Endometrial microvascular endothelial cells (primary cell): ENCODE data around the gene TOX3. TPM values are rescaled to one million over a fixed set of nuclear protein-coding genes. Genes with fewer than 3 reads are reported as not detected.

ENCODE experiments used
- in situ Hi-C: cut with HindIII; loops from 2 replicates; pipeline ENCODE4 v1.10.0; 2017; ENCODE audit warnings: low sequenced_read_pairs, low pct_unique_long_range_greater_than_20kb; ENCODE audit errors: inconsistent ontology term
- total RNA-seq: library from RNA; depleted of rRNA; stranded (reverse); fragments of >200 nt; gene quantifications from one replicate; pipeline ENCODE4 v1.2.3, GENCODE V29; 2015; ENCODE audit errors: inconsistent ontology term

The TOX3 gene
- not detected for total RNA-seq

DNA sequence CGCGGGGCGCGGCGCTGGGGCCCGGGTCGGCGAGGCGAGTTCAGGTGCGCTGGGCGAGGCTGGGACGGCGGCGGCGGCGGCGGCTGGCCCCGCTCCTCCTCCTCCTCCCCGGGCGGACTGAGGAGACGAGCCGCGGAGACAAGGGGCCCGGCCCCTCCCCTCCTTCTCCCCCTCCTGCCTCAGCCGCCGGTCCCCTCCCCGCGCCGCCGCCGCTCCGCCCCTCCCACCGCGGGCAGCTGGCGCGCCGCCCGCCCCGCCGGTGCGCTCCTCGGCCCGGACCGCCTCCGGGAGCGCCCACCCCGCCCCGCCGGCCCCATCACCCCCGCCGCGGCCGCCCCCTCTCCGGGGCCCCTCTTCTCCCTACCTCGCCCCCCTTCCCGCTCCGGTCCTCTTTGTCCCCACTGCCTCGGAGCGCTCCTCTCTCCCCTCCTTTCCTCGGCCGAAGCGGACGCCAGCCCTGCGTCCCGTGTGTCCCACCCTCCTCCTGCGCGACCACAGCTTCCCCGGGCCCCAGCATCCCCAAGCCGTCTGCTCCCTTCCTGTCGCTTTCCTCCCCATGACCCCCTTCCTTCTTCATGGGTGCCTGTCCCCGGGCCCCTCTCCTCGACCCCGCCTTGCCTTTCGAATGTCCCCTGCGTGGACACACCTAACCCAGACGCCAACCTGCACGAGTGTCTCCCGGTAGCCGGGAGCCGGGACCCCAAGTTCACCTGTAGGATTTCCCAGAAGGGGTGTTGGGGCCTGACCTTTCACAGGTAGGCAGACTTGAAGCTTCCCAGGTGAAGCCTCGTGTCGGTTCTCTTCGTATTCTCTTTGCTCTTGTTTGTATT lies at the start of gene TOX3:
Gene TOX3, minus strand, starts transcription at position 140 of the 830 bp plus-strand sequence. CDS start 420 bp downstream, outside the sequence.
- in situ Hi-C loops, result no loop called here

DNA sequence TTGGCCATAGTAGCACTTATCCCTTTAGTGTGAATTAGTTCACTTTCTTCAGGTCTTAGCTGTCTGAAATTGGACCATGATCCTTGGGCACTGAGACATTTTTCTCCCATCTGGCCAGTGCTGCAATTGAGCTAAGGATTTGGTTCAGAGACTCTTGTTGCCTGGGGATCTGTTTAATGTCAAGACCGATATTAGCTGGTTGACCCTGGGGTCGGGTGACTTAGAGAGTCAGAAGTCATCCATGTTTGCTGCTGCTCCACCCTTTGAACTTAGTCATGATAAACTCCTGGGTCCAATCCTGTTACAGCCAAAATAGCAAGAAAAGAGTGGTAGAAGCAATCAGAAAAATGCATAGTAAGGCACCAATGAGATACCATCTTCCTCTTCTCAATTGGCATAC lies 45.8 kb upstream of the TOX3 start:
- in situ Hi-C loops, result no loop called here

DNA sequence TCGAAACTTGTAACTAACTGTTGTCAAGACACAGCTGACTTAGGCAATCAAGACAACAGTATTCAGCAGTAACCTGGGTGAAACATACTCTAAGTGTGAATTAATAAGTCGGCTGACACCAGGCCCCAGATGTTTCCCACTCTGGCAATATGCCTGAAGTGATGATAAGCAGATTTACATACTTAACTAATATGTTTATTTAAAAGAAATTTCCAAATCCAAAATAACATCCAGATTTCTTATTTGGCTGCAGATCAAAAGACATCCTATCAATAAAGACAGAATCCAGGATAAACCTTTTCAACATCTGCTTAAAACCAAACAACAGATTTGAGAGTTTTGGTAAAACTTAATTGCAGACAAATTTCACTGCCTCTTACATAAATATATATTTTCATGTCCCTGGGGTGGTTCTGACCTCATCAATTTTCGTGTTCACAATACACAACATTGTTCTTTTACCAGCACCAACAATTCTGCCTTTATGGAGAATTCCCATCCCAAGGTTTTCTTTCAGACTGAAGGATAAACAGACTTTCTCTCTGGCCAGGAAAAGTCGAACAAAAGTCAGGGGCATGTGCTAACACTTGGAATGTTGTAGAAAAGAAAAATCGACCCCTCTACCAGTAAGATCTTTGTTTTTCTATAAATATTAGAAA lies 45.1 kb upstream of the TOX3 start:
- in situ Hi-C loops, result no loop called here

DNA sequence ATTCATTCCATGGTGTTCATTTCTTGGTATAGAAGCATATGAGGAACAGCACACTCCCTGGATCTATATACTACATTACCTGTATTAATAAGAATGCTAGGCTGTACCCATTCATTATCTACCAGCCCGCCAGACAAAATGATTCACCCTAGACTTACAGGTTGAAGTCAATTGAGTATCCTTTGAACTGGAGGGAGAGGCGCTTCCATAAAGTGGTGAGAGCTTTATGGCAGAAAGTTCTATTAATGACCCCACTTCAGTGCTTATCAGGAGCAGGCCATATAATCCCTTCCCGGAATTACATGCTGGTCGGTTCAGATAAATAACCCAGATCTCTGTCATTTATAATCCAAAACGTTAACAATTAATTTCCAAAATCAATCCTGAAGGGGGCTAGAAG lies 44.5 kb upstream of the TOX3 start:
- in situ Hi-C loops, result no loop called here

DNA sequence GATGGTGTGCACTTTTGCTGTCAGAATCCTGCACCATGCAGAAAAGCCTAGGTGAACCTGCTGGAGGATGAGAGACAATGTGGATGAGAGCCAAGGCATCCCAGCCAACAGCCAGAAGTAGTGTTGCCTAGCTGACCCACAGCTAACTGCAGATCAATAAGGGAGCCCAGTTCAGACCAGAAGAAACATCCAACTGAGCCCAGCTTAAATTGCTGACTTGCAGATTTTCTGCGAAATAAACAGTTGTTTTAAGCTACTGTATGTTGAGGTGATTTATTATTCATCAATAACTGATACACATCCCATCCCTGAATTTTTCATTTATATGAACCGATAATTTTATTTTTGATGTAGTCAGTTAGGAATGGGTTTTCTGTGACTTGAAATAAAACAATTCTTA lies 39.2 kb upstream of the TOX3 start:
- in situ Hi-C loops, result no loop called here

DNA sequence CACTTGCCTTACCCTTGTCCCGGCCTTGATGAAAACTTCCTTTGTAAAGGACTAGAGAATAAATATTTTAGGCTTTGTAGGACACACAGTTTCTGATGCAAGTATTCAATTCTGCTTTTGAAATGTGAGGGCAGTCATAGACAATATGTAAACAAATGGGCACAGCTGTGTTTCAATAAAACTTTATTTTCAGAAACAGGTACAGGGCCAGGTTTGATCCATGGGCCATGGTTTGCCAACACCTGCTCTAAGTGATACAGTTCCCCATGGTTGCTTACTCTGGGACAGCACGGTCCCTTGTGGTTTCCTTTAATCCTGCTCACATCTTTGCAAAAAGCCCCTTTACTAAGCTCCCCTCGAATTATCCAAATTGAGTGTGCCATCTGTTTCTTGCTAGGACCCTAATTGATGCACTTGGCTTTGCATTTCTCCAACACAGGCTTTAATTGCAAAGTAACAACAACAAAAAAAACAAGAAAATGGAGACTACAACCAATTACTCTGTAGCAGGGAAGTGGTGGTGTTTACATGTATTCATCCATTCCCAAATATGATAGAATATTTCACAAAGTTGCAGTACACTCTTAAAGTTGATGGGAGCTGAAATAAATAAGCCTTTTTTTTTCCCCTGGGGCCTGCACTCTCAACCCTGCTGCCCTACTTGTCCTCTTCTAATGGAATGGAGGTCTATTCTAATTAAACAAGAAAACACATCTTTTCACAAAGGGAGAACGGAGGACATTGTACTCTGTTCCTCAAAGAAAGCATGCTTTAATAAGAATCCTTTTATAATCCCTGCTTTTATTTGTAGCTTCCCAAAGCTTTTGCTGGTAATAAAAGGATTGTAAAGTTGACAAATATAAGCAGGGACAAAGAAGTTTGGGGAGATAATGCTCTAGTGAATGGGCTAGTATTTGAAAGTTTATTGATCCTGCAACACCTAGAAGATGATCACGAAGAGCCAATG lies 37.7 kb upstream of the TOX3 start:
- in situ Hi-C loops, result no loop called here

DNA sequence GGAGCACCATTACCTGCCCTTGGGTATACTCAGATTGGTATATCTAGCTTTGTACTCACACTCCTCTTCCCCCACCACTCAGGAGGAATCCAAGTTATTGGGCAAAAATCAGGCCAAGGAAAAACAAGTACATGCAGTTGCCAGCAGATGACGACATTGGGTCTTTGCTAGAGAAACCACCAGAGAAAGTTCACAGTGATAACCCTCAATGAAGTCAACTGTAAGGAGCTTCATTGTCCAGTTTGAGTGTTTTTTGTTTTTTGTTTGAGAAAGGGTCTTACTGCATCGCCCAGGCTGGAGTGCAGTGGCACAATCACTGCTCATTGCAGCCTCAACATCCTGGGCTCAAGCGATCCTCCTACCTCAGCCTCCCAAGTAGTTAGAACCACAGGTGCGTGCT lies 34.6 kb upstream of the TOX3 start:
- in situ Hi-C loops, result no loop called here

DNA sequence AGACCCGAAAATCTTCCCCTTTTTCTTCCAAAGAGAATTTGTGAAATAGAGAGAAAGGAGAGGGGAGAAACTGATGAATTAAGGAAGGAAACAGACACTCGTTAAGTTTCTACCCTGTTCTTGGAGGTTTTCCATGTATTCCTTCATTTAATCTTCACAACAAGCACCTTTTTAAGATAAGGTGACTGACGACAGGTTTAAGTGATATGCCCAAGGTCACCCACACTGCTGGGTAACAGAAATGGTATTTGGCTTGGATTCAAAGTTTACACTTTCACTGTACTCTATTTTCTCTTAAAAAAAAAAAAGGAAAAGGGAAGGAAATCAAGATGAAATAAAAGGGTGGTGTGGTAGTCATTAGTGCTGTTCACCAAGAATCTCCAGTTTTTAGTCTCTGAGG lies 33.5 kb upstream of the TOX3 start:
- in situ Hi-C loops, result no loop called here

DNA sequence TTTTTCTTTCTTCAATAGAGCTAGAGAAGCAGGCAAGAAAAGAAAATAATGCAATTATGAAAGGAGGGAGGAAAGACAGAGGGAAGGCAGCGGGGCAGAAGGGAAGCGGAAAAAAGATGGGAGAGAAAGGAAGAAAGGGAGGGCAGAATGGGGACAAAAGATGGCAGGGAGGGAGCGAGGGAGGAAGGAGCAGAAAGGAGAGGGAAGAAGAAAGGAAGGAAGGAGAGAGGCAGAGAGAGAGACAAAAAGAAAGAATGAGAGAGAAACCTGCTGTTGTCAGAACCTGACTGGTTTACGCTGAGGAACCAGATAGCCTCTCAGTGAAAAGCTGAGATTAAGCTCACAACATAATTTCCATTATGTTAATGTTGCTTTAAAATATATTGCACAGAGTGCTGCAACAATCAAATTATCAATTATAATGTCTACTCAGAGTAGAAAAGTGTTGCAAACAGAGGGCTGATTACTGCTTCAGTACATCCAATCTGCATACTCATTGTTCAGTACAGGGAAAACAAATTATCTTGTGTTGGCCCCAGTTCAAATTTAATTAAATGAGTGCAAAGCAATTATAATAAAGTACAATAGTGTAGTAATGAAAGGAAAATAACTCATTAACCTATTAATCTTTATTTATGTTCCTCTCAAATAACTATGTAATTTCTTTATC lies 32.0 kb upstream of the TOX3 start:
- in situ Hi-C loops, result no loop called here

DNA sequence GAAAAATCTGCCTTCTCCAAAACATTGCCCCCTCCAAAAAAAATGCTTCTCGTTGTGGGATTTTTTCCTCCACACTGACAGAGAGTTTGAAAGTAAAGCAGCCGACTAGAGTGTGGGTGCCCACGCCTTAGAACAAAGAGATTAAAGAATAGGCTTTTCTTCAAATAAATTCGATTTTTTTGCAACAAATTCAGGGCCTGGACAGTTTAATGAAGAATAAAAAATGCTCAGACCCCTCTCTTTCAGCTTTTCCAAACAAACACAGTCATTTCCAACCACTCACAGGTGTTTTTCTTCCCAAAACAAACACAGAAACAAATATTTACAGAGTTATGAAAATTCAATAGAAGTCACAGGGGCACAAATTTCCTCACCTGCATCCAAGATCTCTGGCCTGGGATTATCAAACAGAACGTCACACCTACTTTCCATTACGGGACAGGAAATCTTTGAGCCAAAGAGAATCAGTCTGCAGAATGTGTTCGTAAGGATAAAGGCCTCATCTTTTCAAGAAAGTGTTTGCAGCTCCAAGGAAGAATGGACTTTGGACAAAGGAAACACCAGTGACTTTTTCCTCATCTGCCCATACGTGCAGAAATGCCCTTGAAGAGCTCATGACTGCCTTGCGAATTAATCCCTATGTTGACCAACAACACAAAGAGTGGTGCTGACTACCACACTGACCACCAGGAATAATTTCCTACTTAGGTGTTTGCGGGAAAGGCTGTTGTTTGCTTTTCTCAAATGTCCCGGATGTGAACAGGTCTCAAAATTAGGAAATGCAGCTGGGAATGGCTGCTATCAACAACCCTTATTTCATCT lies 31.3 kb upstream of the TOX3 start:
- in situ Hi-C loops, result no loop called here

DNA sequence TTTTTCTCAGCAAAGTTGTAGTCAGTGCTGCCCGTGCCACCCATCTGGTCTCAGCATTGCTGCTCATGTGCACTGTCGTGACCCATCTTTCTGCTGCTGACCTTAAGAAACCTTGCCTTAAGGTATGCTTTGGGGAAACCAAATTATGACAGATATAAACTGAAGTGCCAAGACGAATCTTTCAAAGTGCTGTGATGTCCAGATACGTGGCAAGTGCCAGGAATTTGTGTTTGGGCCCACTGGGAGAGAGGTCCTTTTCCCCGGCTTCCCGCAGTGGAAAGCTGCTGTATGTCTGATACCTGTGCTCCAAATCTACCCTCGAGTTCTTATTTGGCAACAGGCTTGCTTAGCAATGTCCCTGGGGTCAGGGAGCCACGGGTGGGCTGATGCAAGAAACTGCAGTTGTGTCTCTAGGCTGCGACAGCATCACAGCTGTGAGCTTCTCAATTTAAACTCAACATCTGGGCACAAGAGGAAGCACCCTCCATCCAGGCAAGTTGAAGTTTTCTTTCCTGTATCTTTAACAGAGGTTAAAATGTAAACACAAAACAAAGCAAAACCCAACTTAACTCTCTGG lies 30.3 kb upstream of the TOX3 start:
- in situ Hi-C loops, result no loop called here

DNA sequence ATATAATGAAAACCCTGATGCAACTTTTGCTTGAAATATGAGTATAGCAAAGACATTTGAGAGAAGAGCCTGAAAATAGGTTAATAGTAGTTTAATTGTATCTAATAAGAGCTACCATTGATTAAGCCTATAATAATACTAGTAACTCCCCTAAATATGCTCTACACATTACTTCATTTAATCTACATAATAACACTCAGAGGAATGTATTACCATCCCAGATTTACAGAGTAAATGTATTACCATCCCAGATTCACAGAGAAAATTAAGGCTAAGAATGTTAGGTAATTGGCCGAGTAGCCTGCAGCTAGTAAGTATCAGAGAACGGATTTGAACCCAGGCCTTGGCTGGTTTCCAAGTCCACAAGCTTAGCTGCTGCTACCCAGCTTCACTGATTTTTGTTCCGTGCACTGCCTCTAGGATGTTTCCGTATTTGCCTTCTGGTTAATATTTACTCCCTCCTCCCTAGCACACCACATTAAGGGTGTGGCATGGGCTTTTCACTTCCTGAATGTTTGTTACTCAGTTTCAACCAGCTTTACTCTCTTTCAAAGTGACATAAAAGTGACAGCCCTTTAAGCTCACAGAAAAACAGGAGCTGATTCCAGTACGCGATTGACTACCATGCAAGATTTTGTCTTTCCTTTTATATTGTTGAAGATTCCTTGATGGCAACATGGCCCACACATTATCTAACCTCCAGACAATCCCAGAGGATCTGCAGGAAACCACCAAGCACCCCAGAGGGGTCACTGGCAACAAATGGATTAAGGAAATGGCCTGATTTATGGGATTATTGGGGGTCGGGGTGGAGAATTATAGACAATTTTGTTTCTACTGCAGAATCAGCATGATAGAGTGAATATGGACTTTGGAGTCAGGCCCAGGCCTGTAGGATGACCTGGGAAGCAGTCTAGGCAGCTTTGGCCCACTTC lies 26.7 kb upstream of the TOX3 start:
- in situ Hi-C loops, result no loop called here

DNA sequence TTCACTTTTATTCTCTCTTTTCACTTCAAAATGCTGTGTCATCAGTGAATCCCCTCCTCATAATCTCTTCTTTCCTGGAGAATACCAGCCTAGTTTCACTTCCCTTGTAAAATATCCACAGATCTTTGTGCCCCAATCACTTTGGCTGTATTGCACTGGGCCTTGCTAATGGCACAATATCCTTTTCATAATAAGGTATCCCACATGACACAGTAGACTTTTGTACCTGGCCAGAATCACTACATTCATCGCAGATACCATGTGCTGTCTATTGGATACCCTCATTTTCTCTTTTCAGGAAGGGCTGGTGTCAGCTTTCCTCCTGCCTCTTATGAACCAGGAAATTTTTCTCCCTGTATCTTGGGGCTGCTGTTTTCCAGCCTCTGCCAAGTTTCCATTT lies 25.7 kb upstream of the TOX3 start:
- in situ Hi-C loops, result no loop called here

DNA sequence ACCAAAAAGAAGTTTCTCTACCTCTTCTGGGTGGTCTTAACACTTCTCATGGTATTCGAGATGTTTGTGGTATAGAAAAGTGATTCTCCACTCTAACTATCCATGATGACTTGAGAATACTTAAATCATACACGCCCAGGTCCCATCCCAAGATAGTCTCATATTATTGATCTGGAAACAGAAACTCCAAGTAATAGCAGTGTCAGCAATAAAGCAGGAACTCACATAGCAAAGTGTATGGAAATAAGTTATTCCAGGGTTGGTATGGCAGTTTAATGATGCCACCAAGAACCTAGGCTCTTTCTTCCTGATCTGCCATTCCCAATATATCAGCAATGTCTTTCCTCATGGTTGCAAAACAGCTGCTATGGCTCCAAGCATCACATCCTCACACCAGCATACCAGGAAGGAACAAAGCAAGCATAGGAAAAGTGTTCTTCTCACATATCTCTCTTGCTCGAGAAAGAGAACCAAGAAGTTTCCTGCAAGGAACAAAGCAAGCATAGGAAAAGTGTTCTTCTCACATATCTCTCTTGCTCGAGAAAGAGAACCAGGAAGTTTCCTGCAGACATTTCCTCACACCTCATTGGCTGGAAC lies 23.6 kb upstream of the TOX3 start:
- in situ Hi-C loops, result no loop called here

DNA sequence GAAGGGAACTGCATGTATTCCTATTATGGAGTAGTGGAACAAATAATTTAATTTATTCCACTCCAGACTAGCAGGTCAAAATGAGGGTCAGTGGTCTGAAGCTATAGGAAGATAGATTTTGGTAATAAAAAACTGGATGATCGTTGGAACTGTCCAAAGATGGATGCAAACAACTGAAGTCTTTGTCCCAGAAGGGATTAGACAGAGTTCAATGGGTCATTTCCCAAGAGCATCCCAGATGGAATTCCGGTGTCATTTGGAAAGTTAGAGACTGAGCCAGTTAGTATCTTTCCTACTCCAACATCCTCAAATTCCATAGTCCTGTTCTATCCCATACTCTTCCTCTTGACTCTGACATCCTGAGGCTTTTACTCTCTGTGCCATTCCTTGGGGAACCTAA lies 22.8 kb upstream of the TOX3 start:
- in situ Hi-C loops, result no loop called here

DNA sequence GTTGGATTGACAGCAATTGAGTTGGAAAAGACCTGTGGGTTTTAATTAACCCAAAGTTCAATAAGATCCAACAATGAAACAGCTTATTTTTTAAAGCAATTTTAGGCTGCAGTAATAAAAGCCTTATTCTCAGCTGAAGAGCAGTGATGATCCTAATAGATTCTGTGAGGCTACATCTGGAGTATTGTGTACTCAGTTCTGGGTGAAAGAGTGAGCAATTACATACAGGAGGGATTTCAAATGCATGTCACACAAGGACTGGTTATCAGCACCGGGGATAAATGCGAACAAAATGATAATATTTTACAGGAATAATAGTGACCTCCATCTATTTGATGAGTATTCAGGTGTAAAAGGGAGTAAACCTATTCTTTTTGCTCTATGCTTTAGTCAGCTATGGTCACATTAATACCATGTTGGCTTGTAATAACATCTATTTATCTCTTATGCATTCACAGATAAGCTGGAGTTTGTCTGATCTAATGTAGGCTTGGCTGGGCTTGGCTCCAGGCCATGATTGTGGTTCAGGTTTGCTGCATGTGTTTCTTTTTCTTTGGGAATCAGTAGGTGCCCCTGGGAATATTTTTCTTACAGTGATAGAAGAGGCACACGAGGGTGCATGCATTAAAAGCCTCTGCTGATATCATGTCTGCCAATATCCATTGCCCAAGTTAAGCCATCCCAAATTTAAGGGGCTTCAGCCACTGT lies 22.2 kb upstream of the TOX3 start:
- in situ Hi-C loops, result no loop called here
